MCF 10A (cell line): Measurements from ENCODE around the gene TAOK1. TPM values are rescaled to one million over a fixed set of nuclear protein-coding genes. Genes with fewer than 3 reads are reported as not detected.

Experiments
- BruUV-seq: library from RNA; stranded (reverse); fragments of 400-500 nt; replicated peaks from 2 replicates; lab custom pipeline; 2021; lab: Mats Ljungman, UMichigan
- CTCF ChIA-PET: fragments of 300-600 bp; sonication (Branson Sonifier 250); formaldehyde crosslinking; extraction: SDS; loops from one replicate; lab custom pipeline; 2021; ENCODE audit warnings: antibody characterized with exemption, inconsistent platforms; lab: Yijun Ruan, JAX
- POLR2A ChIA-PET: fragments of 300-600, 350-650 bp; sonication (Branson Sonifier 250); formaldehyde crosslinking; extraction: SDS; loops from one replicate; lab custom pipeline; 2020; ENCODE audit warnings: antibody characterized with exemption, inconsistent platforms; lab: Yijun Ruan, JAX
- DNase-seq: peaks from one replicate; pipeline ENCODE4 v3.0.0-alpha.2; 2018; ENCODE audit not compliant: unreplicated experiment
- H3K27ac Mint-ChIP-seq: one replicate; pipeline ENCODE4 v1.8.0; 2022; ENCODE audit warnings: mild to moderate bottlenecking, low read depth, mixed read lengths; ENCODE audit not compliant: unreplicated experiment
- H3K27me3 Mint-ChIP-seq: one replicate; pipeline ENCODE4 v1.8.0; 2022; ENCODE audit warnings: mixed read lengths; ENCODE audit not compliant: insufficient read depth, unreplicated experiment
- H3K36me3 Mint-ChIP-seq: one replicate; pipeline ENCODE4 v1.8.0; 2022; ENCODE audit warnings: mild to moderate bottlenecking, moderate library complexity, mixed read lengths; ENCODE audit not compliant: insufficient read depth, unreplicated experiment
- H3K4me1 Mint-ChIP-seq: one replicate; pipeline ENCODE4 v1.8.0; 2022; ENCODE audit warnings: mixed read lengths; ENCODE audit not compliant: insufficient read depth, unreplicated experiment
- H3K4me3 Mint-ChIP-seq: one replicate; pipeline ENCODE4 v1.8.0; 2022; ENCODE audit warnings: mild to moderate bottlenecking, moderate library complexity, mixed read lengths; ENCODE audit not compliant: unreplicated experiment
- H3K9me3 Mint-ChIP-seq: one replicate; pipeline ENCODE4 v1.8.0; 2022; ENCODE audit warnings: mixed read lengths; ENCODE audit not compliant: unreplicated experiment
- CTCF ChIP-seq: fragments of 200-600 bp; IDR thresholded peaks from one replicate; pipeline ENCODE4 v1.8.0; 2022; ENCODE audit warnings: antibody characterized with exemption, mild to moderate bottlenecking; ENCODE audit not compliant: unreplicated experiment
- intact Hi-C: fragments of 100-400 bp; cut with micrococcal nuclease; formaldehyde crosslinking; loops from 2 replicates; pipeline ENCODE4 v1.14.1; 2022
- total RNA-seq: library from RNA; stranded (reverse); gene quantifications from 2 replicates; pipeline ENCODE4 v1.2.3, GENCODE V29; 2022

The TAOK1 gene
- total RNA-seq, 1 experiment from 2014 or later = 68.7 TPM

- DNase-seq = no peak
- H3K4me1 Mint-ChIP-seq = no peaks in the 10 kb centered on the region
- intact Hi-C loops = no loop called here
- no peak overlapping the region for H3K4me3 Mint-ChIP-seq
- H3K9me3 Mint-ChIP-seq = no peaks in the 10 kb centered on the region
- no peaks in the 10 kb centered on the region for H3K27me3 Mint-ChIP-seq
- POLR2A ChIA-PET = no interaction called here
- no peak overlapping the region for H3K27ac Mint-ChIP-seq
- H3K36me3 Mint-ChIP-seq = peaks cover 85% of the 10 kb centered on the region
- BruUV-seq = no TSS peak
- no peak for TF ChIP-seq CTCF
- CTCF ChIA-PET = no interaction called here
Observed at GRCh38 chr17:29518359-29518758, 128.2 kb downstream of the TAOK1 start.

- POLR2A ChIA-PET = interaction anchor here (0.6 kb wide), 2 partner anchors 10 to 134 kb away, joined by 3 read pairs; partner anchors contain the start of gene TAOK1
- H3K36me3 Mint-ChIP-seq = peaks cover 74% of the 10 kb centered on the region
Observed at GRCh38 chr17:29524692-29525091, 134.5 kb downstream of the TAOK1 start.

GRCh38 chr17:29526322-29526721 is 136.2 kb downstream of the TAOK1 start:
- DNase-seq = no peak
- intact Hi-C loops = no loop called here
- H3K4me1 Mint-ChIP-seq = no peaks in the 10 kb centered on the region
- H3K4me3 Mint-ChIP-seq = no peak overlapping the region
- BruUV-seq = no TSS peak
- H3K27me3 Mint-ChIP-seq = no peaks in the 10 kb centered on the region
- ChIA-PET POLR2A (no interaction called here), CTCF (interaction anchor here (0.6 to 1.2 kb wide), 3 partner anchors 46 to 156 kb away, joined by 3 to 9 read pairs (median 5); no protein-coding TSS in a partner anchor)
- H3K36me3 Mint-ChIP-seq = peaks cover 82% of the 10 kb centered on the region
- TF ChIP-seq CTCF = no peak
- no peaks in the 10 kb centered on the region for H3K9me3 Mint-ChIP-seq
- no peak overlapping the region for H3K27ac Mint-ChIP-seq

More at GRCh38 chr17:29524692-29525091, 134.5 kb downstream of the TAOK1 start:
- DNase-seq = no peak
- intact Hi-C loops = no loop called here
- CTCF ChIA-PET = interaction anchor here (0.7 to 2.8 kb wide), 2 partner anchors 155 to 230 kb away, joined by 5 to 12 read pairs; no protein-coding TSS in a partner anchor
- BruUV-seq = no TSS peak
- no peak overlapping the region for H3K4me3 Mint-ChIP-seq
- no peaks in the 10 kb centered on the region for H3K27me3 Mint-ChIP-seq
- no peak for TF ChIP-seq CTCF
- no peaks in the 10 kb centered on the region for H3K4me1 Mint-ChIP-seq
- no peak overlapping the region for H3K27ac Mint-ChIP-seq
- H3K9me3 Mint-ChIP-seq = no peaks in the 10 kb centered on the region

GRCh38 chr17:29533976-29534375 is 143.8 kb downstream of the TAOK1 start:
- intact Hi-C loops = no loop called here

More at GRCh38 chr17:29533976-29534375, 143.8 kb downstream of the TAOK1 start:
- H3K27me3 Mint-ChIP-seq = no peaks in the 10 kb centered on the region
- POLR2A ChIA-PET = interaction anchor here (0.6 to 0.9 kb wide), 3 partner anchors 10 to 428 kb away, joined by 3 to 4 read pairs (median 4); no protein-coding TSS in a partner anchor
- no peak for DNase-seq
- BruUV-seq = no TSS peak
- no peaks in the 10 kb centered on the region for H3K9me3 Mint-ChIP-seq
- CTCF ChIA-PET = interaction anchor here (0.6 to 5.1 kb wide), 7 partner anchors 9 to 538 kb away, joined by 3 to 52 read pairs (median 3); no protein-coding TSS in a partner anchor
- no peak overlapping the region for H3K4me3 Mint-ChIP-seq
- H3K36me3 Mint-ChIP-seq = peaks cover 86% of the 10 kb centered on the region
- TF ChIP-seq CTCF = no peak
- no peaks in the 10 kb centered on the region for H3K4me1 Mint-ChIP-seq
- H3K27ac Mint-ChIP-seq = no peak overlapping the region
